T-helper 2 cell treated with Interferon-gamma antibody and Interleukin-4, amounts not matched to agents 5 μg/mL and 100 μg/mL, for 36 hours (primary cell): ENCODE measurements around the gene APMAP.
A peak's percentile ranks its signal among the peaks of the same experiment; 100 is the strongest.

ENCODE experiments used
- DNase-seq: peaks from one replicate; pipeline ENCODE4 v3.0.0; 2021; ENCODE audit warnings: low spot score
- H3K27ac Mint-ChIP-seq: one replicate; pipeline ENCODE4 v1.8.0; 2021; ENCODE audit warnings: mild to moderate bottlenecking, mixed read lengths
- H3K27me3 Mint-ChIP-seq: one replicate; pipeline ENCODE4 v1.8.0; 2021; ENCODE audit warnings: low read depth, mixed read lengths
- H3K36me3 Mint-ChIP-seq: one replicate; pipeline ENCODE4 v1.8.0; 2021; ENCODE audit warnings: low read depth, mixed read lengths
- H3K4me1 Mint-ChIP-seq: one replicate; pipeline ENCODE4 v1.8.0; 2021; ENCODE audit warnings: low read depth, mixed read lengths
- H3K4me3 Mint-ChIP-seq: one replicate; pipeline ENCODE4 v1.8.0; 2022; ENCODE audit warnings: mild to moderate bottlenecking, moderate library complexity, mixed read lengths
- H3K9me3 Mint-ChIP-seq: one replicate; pipeline ENCODE4 v1.8.0; 2021; ENCODE audit warnings: mixed read lengths

The APMAP gene

DNA sequence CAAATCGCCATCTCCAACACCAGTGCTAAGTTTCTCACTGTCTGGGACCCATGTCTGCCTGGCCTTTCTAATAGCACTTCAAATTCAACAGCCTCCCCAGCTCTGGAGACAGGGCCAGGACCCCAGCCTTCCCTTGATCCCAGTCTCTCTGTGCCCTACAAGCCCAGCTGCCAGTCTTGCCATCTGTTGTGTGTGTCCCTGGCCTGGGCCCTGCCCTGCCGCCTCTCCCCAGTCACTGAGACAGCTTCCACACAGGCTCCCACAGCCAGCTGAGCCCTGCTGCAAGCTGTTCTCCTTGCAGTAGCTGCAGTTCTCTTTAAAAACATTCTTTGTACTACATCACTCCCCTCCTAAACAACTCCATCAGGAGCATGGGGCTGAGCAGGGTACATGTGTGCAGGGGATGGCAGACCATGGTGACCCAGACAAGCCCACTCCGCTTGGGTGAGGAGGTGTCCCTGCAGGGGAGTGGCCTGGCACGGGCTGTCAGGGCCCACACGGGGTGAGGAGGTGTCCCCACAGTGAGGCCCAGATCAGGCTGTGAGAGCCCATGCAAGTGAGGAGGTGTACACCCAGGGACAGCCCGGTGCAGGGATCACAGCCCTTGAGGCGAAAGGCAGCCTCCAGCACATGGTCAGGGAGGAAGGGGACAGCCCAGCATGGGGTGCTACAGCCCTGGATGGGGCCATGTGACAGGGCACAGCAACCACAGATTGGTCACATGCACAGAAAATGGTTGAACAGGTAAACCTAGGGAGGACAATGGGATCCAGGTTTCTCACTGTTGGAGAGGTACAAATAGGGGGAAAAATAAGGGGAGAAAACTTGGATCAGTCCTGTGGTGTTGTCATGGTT, 27.3 kb downstream of the APMAP start:
- no peak overlapping the region for H3K4me3 Mint-ChIP-seq
- no peaks in the 10 kb centered on the region for H3K27me3 Mint-ChIP-seq
- peaks cover 12% of the 10 kb centered on the region for H3K4me1 Mint-ChIP-seq
- no peak for DNase-seq
- peak overlapping the region; percentile 33 for H3K27ac Mint-ChIP-seq
- H3K36me3 Mint-ChIP-seq: peaks cover 77% of the 10 kb centered on the region
- H3K9me3 Mint-ChIP-seq: no peaks in the 10 kb centered on the region

DNA sequence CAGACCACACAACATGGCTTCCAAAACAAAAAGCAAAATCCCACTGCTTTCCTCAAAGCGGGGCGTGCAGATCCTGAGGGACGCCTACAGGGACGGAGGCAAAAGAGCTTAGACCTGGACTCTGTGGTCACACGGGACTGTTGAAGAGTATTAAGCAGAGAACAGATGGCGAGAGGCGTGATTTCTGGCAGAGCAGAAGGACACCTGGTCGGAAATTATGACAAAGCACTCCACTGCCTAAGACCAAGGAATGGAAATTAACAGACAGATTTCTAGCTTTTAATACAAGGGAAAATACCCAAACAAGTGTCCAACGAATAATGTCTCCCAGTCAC, 28.1 kb downstream of the APMAP start:
- no peaks in the 10 kb centered on the region for H3K9me3 Mint-ChIP-seq
- no peak for DNase-seq
- H3K27me3 Mint-ChIP-seq: no peaks in the 10 kb centered on the region
- H3K36me3 Mint-ChIP-seq: peaks cover 75% of the 10 kb centered on the region
- peaks cover 12% of the 10 kb centered on the region for H3K4me1 Mint-ChIP-seq
- H3K4me3 Mint-ChIP-seq: no peak overlapping the region
- H3K27ac Mint-ChIP-seq: peak overlapping the region; percentile 33

DNA sequence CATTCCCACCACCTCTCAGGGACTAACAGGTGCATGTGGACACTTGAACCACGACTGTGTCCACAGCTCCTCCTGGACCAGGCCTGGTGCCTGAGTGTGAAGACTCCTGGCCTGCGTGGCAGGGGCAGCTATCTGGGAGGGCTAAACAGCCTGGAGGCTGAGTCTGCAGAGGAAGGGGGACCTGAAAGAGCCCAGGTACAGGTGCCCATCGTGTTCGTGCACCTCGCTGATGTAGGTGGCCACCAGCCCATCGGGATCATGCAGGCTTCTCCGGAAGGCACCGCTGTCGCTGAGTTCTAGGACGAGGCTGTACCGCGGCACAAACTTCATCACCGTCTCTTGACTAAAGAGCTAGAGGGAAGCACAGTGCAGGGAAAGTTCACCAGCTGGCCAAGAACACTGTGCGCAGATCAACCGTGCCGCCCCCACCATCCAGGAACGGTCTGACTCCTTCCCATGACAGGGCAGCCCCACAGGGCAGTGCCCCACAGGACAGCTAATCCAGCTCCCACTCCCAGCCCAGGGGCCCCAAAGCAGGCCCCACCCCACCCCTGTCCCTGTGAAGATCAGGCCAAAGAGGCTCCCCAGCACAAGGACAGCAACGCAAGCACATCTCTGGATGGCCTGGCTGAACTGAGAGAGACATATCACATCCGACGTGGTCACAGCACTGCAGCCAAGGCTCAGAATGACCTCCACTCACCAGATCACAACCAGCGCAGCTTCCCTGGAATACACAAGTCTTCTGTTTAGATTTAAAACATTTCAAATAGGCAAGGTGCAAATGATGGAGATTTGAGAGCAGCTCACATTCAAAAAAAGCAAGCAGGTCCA, 28.7 kb downstream of the APMAP start:
- no peak overlapping the region for H3K27ac Mint-ChIP-seq
- no peaks in the 10 kb centered on the region for H3K27me3 Mint-ChIP-seq
- no peak overlapping the region for H3K4me3 Mint-ChIP-seq
- peaks cover 12% of the 10 kb centered on the region for H3K4me1 Mint-ChIP-seq
- H3K9me3 Mint-ChIP-seq: no peaks in the 10 kb centered on the region
- no peak for DNase-seq
- peaks cover 73% of the 10 kb centered on the region for H3K36me3 Mint-ChIP-seq

DNA sequence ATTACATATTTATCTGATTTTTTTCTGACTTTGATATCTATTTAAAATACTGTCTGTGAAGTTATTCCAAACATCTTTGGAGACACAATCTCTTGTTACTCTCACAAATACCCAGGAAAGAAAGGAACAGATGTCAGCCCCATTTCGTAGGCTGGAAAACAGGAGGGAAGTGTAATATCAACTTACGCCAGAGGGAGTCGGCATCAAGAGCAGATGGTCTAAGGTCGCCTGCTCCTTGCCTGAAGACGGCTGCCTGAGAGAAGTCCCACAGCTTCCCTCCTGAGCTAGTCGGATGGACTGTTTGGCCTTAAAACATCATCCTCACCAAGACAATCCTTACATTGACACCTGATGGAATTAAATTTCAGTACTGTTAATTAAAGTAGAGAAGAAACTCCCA, 30.0 kb downstream of the APMAP start:
- Mint-ChIP-seq H3K36me3 (peaks cover 70% of the 10 kb centered on the region), H3K9me3 (no peaks in the 10 kb centered on the region), H3K4me3 (no peak overlapping the region)

DNA sequence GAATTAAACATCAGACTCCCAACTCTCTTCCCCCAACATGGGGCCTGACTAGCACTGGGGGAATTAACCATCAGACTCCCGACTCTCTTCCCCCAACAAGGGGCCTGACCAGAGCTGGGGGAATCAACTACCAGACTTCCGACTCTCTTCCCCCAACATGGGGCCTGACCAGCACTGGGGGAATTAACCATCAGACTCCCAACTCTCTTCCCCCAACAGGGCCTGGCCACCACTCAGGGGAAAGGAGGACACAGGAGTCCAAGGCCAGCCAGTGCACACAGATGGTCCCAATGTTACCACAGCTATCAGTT, 30.4 kb downstream of the APMAP start:
- DNase-seq: no peak
- Mint-ChIP-seq H3K9me3 (no peaks in the 10 kb centered on the region), H3K36me3 (peaks cover 69% of the 10 kb centered on the region), H3K4me1 (peaks cover 12% of the 10 kb centered on the region), H3K4me3 (no peak overlapping the region), H3K27me3 (no peaks in the 10 kb centered on the region), H3K27ac (peak overlapping the region; percentile 85)

More for the DNA sequence above, 30.0 kb downstream of the APMAP start:
- no peaks in the 10 kb centered on the region for H3K27me3 Mint-ChIP-seq
- peak overlapping the region; percentile 85 for H3K27ac Mint-ChIP-seq
- DNase-seq: no peak
- H3K4me1 Mint-ChIP-seq: peaks cover 12% of the 10 kb centered on the region

DNA sequence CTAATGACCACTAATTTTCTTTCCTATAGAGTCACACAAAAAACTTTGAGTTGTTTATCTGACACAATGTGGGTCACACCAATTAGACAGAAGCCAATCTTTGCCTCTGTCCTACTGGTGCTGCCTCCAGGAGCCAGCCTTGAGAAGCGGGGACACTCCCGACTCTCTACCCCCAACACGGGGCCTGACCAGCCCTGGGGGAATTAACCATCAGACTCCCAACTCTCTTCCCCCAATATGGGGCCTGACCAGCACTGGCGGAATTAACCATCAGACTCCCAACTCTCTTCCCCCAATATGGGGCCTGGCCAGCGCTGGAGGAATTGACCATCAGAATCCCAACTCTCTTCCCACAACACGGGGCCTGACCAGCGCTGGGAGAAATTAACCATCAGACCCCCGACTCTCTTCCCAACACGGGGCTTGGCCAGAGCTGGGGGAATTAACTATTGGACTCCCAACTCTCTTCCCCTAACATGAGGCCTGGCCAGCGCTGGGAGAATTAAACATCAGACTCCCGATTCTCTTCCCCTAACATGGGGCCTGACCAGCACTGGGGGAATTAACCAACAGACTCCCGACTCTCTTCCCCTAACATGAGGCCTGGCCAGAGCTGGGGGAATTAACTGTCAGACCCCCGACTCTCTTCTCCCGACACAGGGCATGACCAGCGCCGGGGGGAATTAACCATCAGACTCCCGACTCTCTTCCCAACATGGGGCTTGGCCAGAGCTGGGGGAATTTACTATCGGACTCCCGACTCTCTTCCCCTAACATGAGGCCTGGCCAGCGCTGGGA, 31.0 kb downstream of the APMAP start:
- Mint-ChIP-seq H3K4me1 (peaks cover 12% of the 10 kb centered on the region), H3K36me3 (peaks cover 71% of the 10 kb centered on the region), H3K27ac (peak overlapping the region; percentile 85), H3K9me3 (no peaks in the 10 kb centered on the region), H3K4me3 (no peak overlapping the region), H3K27me3 (no peaks in the 10 kb centered on the region)
- DNase-seq: no peak

DNA sequence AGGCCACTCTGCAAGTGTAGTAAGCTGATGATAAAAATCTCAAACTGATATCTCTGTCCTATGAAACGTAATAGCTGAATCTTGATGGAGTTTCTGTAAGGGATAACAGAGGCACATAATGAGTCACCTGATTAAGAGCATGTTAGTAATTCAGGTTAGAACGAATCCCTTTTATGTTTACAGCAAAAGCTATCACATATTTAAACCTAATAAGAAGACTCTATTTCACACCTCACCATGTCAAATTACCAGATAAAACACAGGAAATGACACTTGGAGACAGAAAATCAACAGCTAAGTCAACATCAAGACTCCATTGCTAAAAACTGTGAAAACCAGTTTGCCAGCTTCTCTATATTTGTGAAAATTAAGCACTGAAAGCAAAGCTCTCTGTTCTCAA, 31.7 kb downstream of the APMAP start:
- Mint-ChIP-seq H3K27ac (peak overlapping the region; percentile 85), H3K36me3 (peaks cover 69% of the 10 kb centered on the region), H3K4me1 (peaks cover 16% of the 10 kb centered on the region), H3K27me3 (no peaks in the 10 kb centered on the region), H3K9me3 (no peaks in the 10 kb centered on the region), H3K4me3 (no peak overlapping the region)
- no peak for DNase-seq

DNA sequence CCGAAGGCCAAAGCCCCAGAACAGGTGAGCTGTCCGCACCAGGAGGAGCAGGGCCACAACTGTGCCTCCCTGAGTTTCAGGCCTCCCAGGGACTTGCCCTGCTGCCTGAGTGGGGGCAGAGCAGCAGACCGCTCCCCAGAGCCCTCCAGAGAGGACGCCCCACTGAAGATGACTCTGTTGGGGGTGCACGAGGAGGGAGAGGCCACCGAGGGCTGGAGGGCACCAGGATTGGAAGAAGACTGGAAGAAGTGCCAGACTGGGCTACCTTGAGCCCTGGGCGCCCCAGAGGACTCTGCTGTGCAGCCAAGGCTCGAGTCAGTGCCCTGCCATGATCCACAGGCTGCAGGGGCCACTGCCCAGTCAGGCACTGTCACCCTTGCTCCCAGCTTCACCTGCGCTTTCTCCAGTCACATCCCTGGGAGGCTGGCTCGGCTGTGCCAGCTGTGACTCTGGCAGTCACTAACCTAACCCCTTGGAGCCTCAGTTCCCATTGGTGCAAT, 32.2 kb downstream of the APMAP start:
- no peaks in the 10 kb centered on the region for H3K9me3 Mint-ChIP-seq
- H3K36me3 Mint-ChIP-seq: peaks cover 64% of the 10 kb centered on the region
- no peak for DNase-seq
- H3K4me3 Mint-ChIP-seq: no peak overlapping the region
- H3K27me3 Mint-ChIP-seq: no peaks in the 10 kb centered on the region
- H3K4me1 Mint-ChIP-seq: peaks cover 21% of the 10 kb centered on the region
- peak overlapping the region; percentile 85 for H3K27ac Mint-ChIP-seq

DNA sequence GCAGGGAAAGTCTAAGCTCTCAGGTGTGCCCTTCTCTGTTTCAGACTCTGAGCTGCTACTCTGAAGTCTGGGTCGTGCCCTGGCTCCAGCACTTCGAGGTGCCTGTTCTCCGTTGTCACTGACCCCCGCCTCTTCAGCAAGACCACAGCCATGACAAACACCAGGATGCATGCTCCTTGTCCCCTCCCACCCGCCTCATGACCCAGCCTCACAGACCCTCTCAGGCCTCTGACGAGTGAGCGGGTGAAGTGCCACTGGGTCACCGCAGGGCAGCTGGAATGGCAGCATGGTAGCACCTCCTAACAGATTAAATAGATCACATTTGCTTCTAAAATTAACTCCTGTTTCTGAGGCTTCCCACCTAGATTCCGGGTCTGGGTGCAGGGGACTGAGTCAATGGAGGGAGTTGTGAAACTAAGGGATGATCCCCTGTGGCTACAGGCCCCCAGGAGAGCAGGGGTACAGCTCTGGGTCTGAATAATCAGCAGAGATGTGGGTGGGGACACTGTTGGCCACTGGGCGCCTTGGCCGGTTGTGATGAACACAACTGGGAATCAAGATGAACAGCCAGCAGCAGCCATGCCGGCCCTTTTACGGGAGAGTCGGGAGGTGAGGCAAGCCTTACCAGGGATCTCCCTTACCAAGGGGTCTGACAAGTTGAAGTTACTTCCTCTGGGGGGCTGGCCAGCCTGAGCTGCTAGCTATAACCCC, 32.8 kb downstream of the APMAP start:
- Mint-ChIP-seq H3K9me3 (no peaks in the 10 kb centered on the region), H3K4me1 (peaks cover 24% of the 10 kb centered on the region), H3K4me3 (no peak overlapping the region), H3K27me3 (no peaks in the 10 kb centered on the region), H3K36me3 (peaks cover 64% of the 10 kb centered on the region), H3K27ac (peak overlapping the region; percentile 31)
- DNase-seq: no peak

DNA sequence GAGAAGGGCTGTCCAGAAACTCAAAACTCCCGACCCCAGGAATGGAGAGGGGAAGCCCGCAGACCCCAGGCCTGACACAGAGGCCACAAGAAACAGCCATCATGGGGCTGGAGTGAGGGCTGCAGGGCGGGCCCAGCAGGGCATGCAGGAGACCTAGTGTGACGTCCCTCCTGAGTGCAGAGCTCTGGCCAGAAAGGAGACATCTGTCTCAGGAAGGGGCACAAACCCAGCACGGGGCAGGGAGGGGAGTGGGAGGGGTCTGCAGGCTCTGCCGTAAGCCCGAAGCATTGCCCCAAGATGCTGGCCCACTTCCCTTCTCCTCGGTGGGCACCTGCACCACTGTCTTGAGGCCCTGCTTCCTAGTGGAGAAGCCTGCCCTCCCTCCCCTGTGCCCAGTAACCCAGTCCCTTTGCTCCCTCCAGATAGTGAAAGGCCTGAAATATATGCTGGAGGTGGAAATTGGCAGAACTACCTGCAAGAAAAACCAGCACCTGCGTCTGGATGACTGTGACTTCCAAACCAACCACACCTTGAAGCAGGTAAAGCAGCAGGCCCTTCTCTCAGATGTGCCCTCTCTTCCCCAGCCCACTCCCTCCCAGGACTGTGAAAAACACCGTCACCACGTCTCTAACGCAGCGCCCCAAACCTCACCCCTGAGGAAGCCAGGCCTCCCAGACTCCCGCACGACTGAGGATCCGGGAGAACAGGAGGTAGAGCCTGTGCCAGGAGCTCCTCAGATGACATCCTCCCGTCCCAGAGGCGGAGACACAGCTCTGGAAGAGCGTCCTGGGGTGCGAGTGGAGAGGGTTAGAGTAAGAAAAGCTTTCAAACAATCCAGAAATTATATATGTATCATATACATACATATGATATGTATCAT, 33.8 kb downstream of the APMAP start:
- H3K36me3 Mint-ChIP-seq: peaks cover 67% of the 10 kb centered on the region
- H3K4me1 Mint-ChIP-seq: peaks cover 30% of the 10 kb centered on the region
- peak overlapping the region; percentile 36 for H3K27ac Mint-ChIP-seq
- H3K9me3 Mint-ChIP-seq: no peaks in the 10 kb centered on the region
- H3K27me3 Mint-ChIP-seq: no peaks in the 10 kb centered on the region
- DNase-seq: no peak
- no peak overlapping the region for H3K4me3 Mint-ChIP-seq

DNA sequence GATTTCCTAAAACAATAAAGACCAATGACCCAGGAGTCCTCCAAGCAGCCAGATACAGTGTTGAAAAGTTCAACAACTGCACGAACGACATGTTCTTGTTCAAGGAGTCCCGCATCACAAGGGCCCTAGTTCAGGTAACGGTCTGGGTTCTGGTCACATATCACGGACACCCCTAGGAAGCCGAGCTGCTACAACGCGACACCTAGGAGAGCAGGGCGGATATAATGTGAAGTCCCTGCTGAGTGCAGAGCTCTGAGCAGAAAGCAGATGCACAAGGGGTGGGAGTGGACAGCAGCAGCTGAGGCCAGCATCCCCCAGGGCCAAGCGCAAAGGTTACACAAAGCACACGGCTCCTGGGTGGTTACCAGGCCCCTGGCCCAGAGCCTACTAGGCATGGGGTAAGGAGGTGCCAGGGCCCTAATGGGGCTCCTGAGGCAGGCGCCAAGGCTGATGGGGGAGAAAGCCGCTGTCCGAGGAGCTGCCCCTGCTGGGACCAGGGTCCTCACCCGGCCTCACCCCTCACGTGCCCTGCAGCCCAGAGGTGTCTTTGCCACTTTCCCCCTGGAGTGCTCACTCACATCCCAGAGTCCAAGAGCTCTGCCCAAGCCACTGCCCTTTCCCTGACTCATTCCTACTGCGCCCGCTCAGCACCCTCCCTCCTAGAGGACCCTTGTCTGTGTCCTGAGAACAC, 35.1 kb downstream of the APMAP start:
- DNase-seq: no peak
- peaks cover 36% of the 10 kb centered on the region for H3K4me1 Mint-ChIP-seq
- peak overlapping the region; percentile 62 for H3K27ac Mint-ChIP-seq
- no peaks in the 10 kb centered on the region for H3K27me3 Mint-ChIP-seq
- H3K4me3 Mint-ChIP-seq: no peak overlapping the region
- H3K36me3 Mint-ChIP-seq: peaks cover 66% of the 10 kb centered on the region
- H3K9me3 Mint-ChIP-seq: no peaks in the 10 kb centered on the region
